Heart right ventricle (tissue), 16 donors: ENCODE data around the gene PDCD2L. TPM values are rescaled to one million over a fixed set of nuclear protein-coding genes. Genes with fewer than 3 reads are reported as not detected.

ENCODE experiments used
- ATAC-seq, 8 donors: fragments of 200-7000 bp; cut with Tn5 transposase; one replicate each; pipeline ENCODE4 v1.9.1; 2020; ENCODE audit warnings: mild to moderate bottlenecking in 8 of 8, moderate library complexity in 8 of 8, moderate number of reproducible peaks in 1 of 8
- DNase-seq, 2 donors: peaks; one replicate each; pipeline ENCODE4 v3.0.0-alpha.2; 2020
- H3K27ac ChIP-seq, 10 donors: fragments of 200-600 bp; sonication (generic) in 2 of 10; one replicate each; pipeline versions ENCODE4 v1.5.0 to v1.8.0; 2020 to 2022; ENCODE audit warnings: mild to moderate bottlenecking in 3 of 10
- H3K27me3 ChIP-seq, 7 donors: fragments of 200-600 bp; one replicate each; pipeline ENCODE4 v1.8.0; 2021 to 2022; ENCODE audit warnings: mild to moderate bottlenecking in 2 of 7
- H3K36me3 ChIP-seq, 9 donors: fragments of 200-600 bp; sonication (generic) in 1 of 9; one replicate each; pipeline versions ENCODE4 v1.5.0 to v1.8.0; 2020 to 2022; ENCODE audit warnings: mild to moderate bottlenecking in 2 of 9
- H3K4me1 ChIP-seq, 9 donors: fragments of 200-600 bp; sonication (generic) in 1 of 9; one replicate each; pipeline versions ENCODE4 v1.5.0 to v1.8.0; 2020 to 2022; ENCODE audit warnings: mild to moderate bottlenecking in 4 of 9
- H3K4me3 ChIP-seq, 10 donors: fragments of 200-600 bp; sonication (generic) in 2 of 10; one replicate each; pipeline versions ENCODE4 v1.5.0 to v1.8.0; 2020 to 2022; ENCODE audit warnings: mild to moderate bottlenecking in 7 of 10, moderate library complexity in 2 of 10
- H3K9me3 ChIP-seq, 11 donors: fragments of 200-600 bp in 10 of 11; sonication (generic) in 2 of 11; one replicate each; pipeline versions ENCODE4 v1.5.0 to v1.8.0; 2013 to 2022; ENCODE audit warnings: mild to moderate bottlenecking in 2 of 11, control low read depth in 1 of 11, moderate library complexity in 1 of 11
- WGBS, 2 donors: extraction: QIAGEN DNeasy Blood & Tissue Kit; methylation state at CpG; one replicate each; pipeline ENCODE4 v1.1.7; 2013; ENCODE audit warnings: inconsistent platforms in 1 of 2; 5-methylcytosine and 5-hydroxymethylcytosine counted together
- intact Hi-C, 10 donors: fragments of 100-400 bp; cut with DNase I; formaldehyde crosslinking; loops; one replicate each; pipeline versions ENCODE4 v1.11.1 to v1.14.2; 2022
- polyA plus RNA-seq, 2 donors: library from polyadenylated mRNA; stranded (reverse); fragments of 200-250 nt; gene quantifications; one replicate each; pipeline ENCODE4 v1.2.3, GENCODE V29; 2013
- total RNA-seq, 10 donors: library from RNA; stranded (reverse); fragmentation: NEBNext Ultra II Directional in 3 of 10; extraction: Animal tissue kit (Norgen Biotek cat#: 25700) in 3 of 10; gene quantifications; one replicate each; pipeline versions ENCODE4 v1.2.1 to v1.2.4, GENCODE V29; 2021 to 2023
- TF ChIP-seq, protein P1 (sequence below), 9 donors: fragments of 200-600 bp; sonication (generic) in 2 of 9; IDR thresholded peaks; one replicate each; pipeline versions ENCODE4 v1.5.0 to v1.8.0; 2021 to 2022; ENCODE audit warnings: antibody characterized with exemption in 9 of 9, mild to moderate bottlenecking in 5 of 9, moderate library complexity in 1 of 9
- donor health status: Arrhythmogenic right ventricular cardiomyopathy.
- donor health status: ischemic (EF 13 %, LVEDD 7.1; RV severe dilation, severe dysfunction).
- donor health status: healthy with polysubstance abuse.
- donor health status: DM: no; HTN: yes; CAD: no.
- donor health status: DM: no; HTN: no; CAD: no.
- donor health status: ischemic (EF 25% LVEDD 6.9; RV normal size, moderate dysfunction).
- donor health status: ischemic (EF 25% LVEDD 5.7; RV mildly dilated, moderate dysfunction).
- donor health status: healthy.
- donor health status: DM: yes; HTN: yes; CAD: no.
- donor health status: Ischemic cardiomyopathy.
- donor health status: ischemic (EF 35%, LVEDD 5.7; RV mildly dilated, moderate dysfunction).
- donor health status: nonischemic (EF 11% LVEDD 7.7; RV severe dilation, severe dysfunction).
- donor health status: DM: yes; HTN: yes; CAD: no.
- donor health status: PGD.
- donor health status: ischemic (EF 29% LVEDD 5.4; RV normal size, mild dysfunction).
- donor health status: nonischemic (EF 23%, LVEDD 6.1; RV moderate dilation, normal function).

Gene PDCD2L
- total and polyA plus RNA-seq, 12 donors = 7.1 to 15.3 (median 9.3) TPM

DNA sequence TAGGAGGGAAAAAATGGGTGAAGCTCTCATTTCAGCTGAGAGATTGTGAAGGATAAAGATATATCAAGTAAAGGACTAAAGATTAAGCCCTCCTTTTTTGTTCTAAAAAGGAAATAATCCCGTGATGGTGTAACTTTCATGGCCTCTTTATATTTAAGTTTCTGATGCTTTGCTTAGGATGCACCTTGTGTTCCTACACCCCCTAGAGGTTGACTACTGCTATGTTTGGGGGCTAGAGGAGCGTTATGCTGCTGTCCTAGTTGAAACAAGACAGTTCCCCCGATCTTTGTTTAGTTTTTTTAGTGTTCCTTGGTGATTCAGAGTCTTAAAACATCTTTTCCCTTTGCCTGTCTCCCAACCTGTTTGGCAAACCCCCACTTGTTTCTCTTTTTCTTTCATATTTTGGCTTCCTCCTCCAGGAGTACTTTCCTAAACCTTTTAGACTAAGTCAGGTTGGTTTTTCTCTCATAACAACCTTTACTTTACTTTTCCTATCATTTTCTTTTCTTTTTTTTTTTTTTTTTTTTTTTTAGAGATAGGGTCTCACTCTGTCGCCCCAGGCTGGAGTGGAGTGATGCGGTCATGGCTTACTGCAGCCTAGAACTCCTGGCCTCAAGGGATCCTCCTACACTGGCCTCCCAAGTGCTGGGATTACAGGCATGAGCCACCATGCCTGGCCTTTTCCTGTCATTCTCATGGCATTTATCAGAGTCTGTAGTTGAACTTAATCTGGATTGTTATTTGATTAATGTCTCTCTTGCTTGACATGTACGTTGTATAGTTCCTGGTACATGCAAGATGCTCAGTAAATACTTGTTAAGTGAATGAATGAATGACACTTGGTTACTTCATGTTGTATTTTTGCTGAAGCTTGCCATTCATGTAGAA, 26.8 kb downstream of the PDCD2L start:
- Histone ChIP-seq H3K9me3 (no peaks in the 10 kb centered on the region), H3K36me3 (peaks cover 0 to 53% (median 20%) of the 10 kb centered on the region in 9 donors), H3K27ac (peak overlapping the region in 8 of 10 donors; percentile 4 to 95 (median 49)), H3K4me1 (peaks cover 11 to 68% (median 49%) of the 10 kb centered on the region in 9 donors), H3K4me3 (peak overlapping the region in 7 of 10 donors; percentile 2 to 98 (median 91)), H3K27me3 (no peaks in the 10 kb centered on the region)
- TF ChIP-seq, protein P1, sequence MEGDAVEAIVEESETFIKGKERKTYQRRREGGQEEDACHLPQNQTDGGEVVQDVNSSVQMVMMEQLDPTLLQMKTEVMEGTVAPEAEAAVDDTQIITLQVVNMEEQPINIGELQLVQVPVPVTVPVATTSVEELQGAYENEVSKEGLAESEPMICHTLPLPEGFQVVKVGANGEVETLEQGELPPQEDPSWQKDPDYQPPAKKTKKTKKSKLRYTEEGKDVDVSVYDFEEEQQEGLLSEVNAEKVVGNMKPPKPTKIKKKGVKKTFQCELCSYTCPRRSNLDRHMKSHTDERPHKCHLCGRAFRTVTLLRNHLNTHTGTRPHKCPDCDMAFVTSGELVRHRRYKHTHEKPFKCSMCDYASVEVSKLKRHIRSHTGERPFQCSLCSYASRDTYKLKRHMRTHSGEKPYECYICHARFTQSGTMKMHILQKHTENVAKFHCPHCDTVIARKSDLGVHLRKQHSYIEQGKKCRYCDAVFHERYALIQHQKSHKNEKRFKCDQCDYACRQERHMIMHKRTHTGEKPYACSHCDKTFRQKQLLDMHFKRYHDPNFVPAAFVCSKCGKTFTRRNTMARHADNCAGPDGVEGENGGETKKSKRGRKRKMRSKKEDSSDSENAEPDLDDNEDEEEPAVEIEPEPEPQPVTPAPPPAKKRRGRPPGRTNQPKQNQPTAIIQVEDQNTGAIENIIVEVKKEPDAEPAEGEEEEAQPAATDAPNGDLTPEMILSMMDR (IDR thresholded peaks at IDR 0.05) = peak; percentile 22 to 75 (median 58)
- ATAC-seq (no peak), DNase-seq (no peak)
- intact Hi-C loops = no loop called here
- WGBS, 2 donors = 39 to 40% methylated on average over 6 of the region's 6 CpGs

DNA sequence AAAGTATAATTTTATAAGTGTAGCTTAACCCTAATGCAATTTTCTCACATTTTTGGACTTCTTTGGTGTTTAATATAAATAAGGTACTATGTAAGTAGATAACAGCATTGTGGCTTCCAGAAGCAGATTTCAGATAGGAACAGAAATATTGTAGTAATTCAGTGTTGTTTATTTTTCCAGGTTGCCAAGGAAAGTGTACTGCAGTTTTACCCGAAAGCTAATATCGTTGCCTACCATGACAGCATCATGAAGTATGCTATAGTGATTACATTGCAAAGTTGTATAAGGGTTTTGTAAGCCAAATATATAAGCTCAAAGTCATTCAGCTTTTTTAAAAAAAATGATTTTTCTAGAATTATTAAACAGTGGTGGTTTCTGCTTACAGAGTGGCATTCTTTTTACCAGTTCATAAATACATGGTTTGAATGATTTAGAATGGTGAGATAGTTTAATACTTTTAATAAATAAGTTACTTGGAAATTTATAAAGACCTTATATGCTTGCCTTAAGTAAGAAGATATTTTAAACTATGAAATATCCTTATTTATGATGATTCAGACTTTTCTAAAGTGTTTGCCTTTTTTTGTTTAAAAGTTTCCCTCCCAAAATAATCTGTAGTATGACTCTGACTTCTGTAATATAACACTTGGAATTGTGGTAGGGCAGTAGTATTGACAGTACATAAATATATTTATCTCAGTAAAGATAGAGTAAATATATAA, 27.6 kb downstream of the PDCD2L start:
- intact Hi-C loops = no loop called here

DNA sequence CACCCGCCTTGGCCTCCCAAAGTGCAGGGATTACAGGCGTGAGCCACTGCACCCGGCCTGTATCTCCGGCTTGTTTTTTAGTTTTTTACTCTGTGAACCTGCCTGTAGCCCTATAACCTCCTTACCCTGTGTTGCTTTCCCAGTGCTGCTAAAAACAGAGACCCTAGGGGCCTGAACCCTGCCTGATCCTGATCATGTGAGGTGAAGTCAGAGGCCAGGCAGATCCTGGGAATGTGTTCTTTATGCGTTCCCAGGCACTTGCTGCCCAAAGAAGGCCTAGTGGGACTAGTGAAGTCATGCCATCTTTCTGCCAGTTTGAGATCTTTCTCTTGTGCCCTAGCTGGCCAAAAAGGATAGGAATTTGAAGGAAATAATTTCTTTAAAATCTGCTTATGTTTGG, 28.6 kb downstream of the PDCD2L start:
- H3K27ac ChIP-seq = peak overlapping the region in 7 of 10 donors; percentile 47 to 76 (median 62)
- H3K4me1 ChIP-seq = peaks cover 8 to 63% (median 46%) of the 10 kb centered on the region in 9 donors
- peak; percentile 35 to 69 for DNase-seq
- TF ChIP-seq, protein P1 (IDR thresholded peaks at IDR 0.05) = no peak
- H3K4me3 ChIP-seq = no peak overlapping the region
- intact Hi-C loops = no loop called here
- peaks cover 0 to 71% (median 31%) of the 10 kb centered on the region in 9 donors for H3K36me3 ChIP-seq
- no peaks in the 10 kb centered on the region for H3K9me3 ChIP-seq
- WGBS, 2 donors = 61 to 72% methylated on average over 5 of the region's 5 CpGs
- ATAC-seq = peak; percentile 13 to 71 (median 58)
- H3K27me3 ChIP-seq = no peaks in the 10 kb centered on the region

More for the DNA sequence above, 27.6 kb downstream of the PDCD2L start:
- TF ChIP-seq, protein P1 (IDR thresholded peaks at IDR 0.05) = no peak
- peak overlapping the region in 1 of 10 donors; percentile 89 for H3K4me3 ChIP-seq
- peak overlapping the region in 8 of 10 donors; percentile 12 to 91 (median 62) for H3K27ac ChIP-seq
- H3K27me3 ChIP-seq = no peaks in the 10 kb centered on the region
- peaks cover 0 to 61% (median 29%) of the 10 kb centered on the region in 9 donors for H3K36me3 ChIP-seq
- ATAC-seq (no peak), DNase-seq (no peak)
- peaks cover 11 to 68% (median 49%) of the 10 kb centered on the region in 9 donors for H3K4me1 ChIP-seq
- 57 to 66% methylated on average over 2 of the region's 2 CpGs for WGBS, 2 donors
- no peaks in the 10 kb centered on the region for H3K9me3 ChIP-seq

DNA sequence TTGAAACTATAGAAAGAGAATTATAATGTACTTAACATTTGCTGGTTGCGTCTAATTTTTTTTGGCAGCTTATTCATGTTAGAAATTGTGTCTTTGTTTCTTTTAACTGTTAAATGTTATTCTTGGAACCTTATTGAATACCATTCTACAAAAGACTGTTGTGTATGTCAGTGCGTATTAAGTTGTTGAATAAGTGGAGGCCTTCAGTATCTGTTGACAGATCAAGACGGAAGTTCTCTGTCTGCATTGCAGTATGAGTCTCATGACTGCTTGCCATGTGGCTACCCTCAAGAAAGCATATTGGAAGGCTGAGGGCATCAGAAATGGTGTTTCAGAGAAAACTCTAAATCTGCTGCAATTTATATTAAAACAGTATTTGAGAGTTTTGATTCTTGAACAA, 32.5 kb downstream of the PDCD2L start:
- peaks cover 0 to 100% (median 53%) of the 10 kb centered on the region in 9 donors for H3K36me3 ChIP-seq
- no peak overlapping the region for H3K27ac ChIP-seq
- intact Hi-C loops = no loop called here
- WGBS, 2 donors = 73 to 77% methylated on average over 3 of the region's 3 CpGs
- no peaks in the 10 kb centered on the region for H3K9me3 ChIP-seq
- no peak for DNase-seq
- no peaks in the 10 kb centered on the region for H3K27me3 ChIP-seq
- TF ChIP-seq, protein P1 (IDR thresholded peaks at IDR 0.05) = no peak
- ATAC-seq = no peak
- peaks cover 0 to 32% (median 18%) of the 10 kb centered on the region in 9 donors for H3K4me1 ChIP-seq
- no peak overlapping the region for H3K4me3 ChIP-seq
